KMS-11 (cell line): Measurements from ENCODE around the gene PDZRN3.

Experiments
- H2AFZ ChIP-seq: fragments of 200-600 bp; sonication (generic); 2 replicates; pipeline ENCODE4 v1.6.1; 2016; ENCODE audit warnings: antibody characterized with exemption, mixed run types, low read depth
- H3K27ac ChIP-seq: fragments of 200-600 bp; sonication (generic); 2 replicates; pipeline ENCODE4 v1.6.1; 2016; ENCODE audit warnings: mild to moderate bottlenecking, mixed run types
- H3K27me3 ChIP-seq: fragments of 200-600 bp; sonication (generic); 2 replicates; pipeline ENCODE4 v1.6.1; 2017; ENCODE audit warnings: mild to moderate bottlenecking, low read depth, mixed run types, moderate library complexity; ENCODE audit not compliant: insufficient read depth
- H3K36me3 ChIP-seq: fragments of 200-600 bp; sonication (generic); 2 replicates; pipeline ENCODE4 v1.6.1; 2017; ENCODE audit warnings: mild to moderate bottlenecking, mixed run types; ENCODE audit not compliant: insufficient read depth
- H3K4me1 ChIP-seq: fragments of 200-600 bp; sonication (generic); 2 replicates; pipeline ENCODE4 v1.6.1; 2016; ENCODE audit warnings: mild to moderate bottlenecking, low read depth, mixed run types; ENCODE audit not compliant: poor library complexity, severe bottlenecking
- H3K4me2 ChIP-seq: fragments of 200-600 bp; sonication (generic); 2 replicates; pipeline ENCODE4 v1.7.0; 2016; ENCODE audit warnings: mild to moderate bottlenecking, mixed run types
- H3K4me3 ChIP-seq: fragments of 200-600 bp; sonication (generic); IDR thresholded peaks from 2 replicates; pipeline ENCODE4 v1.6.1; 2017; ENCODE audit warnings: low read depth, low read length, mixed read lengths; ENCODE audit not compliant: insufficient read depth
- H3K79me2 ChIP-seq: fragments of 200-600 bp; sonication (generic); 2 replicates; pipeline ENCODE4 v1.6.1; 2016; ENCODE audit warnings: low read depth, mixed run types; ENCODE audit not compliant: insufficient read depth
- H3K9ac ChIP-seq: fragments of 200-600 bp; sonication (generic); 2 replicates; pipeline ENCODE4 v1.6.1; 2016; ENCODE audit warnings: mild to moderate bottlenecking, mixed run types
- H4K20me1 ChIP-seq: fragments of 200-600 bp; sonication (generic); 2 replicates; pipeline ENCODE4 v1.6.1; 2016; ENCODE audit warnings: mild to moderate bottlenecking, mixed run types; ENCODE audit not compliant: insufficient read depth
- TF ChIP-seq, protein P1 (sequence below): fragments of 200-600 bp; sonication (generic); conservative IDR thresholded peaks from 2 replicates; pipeline ENCODE4 v1.6.1; 2017; ENCODE audit warnings: low read depth, mild to moderate bottlenecking, antibody characterized with exemption, low read length, moderate library complexity, mixed read lengths

Gene PDZRN3

DNA sequence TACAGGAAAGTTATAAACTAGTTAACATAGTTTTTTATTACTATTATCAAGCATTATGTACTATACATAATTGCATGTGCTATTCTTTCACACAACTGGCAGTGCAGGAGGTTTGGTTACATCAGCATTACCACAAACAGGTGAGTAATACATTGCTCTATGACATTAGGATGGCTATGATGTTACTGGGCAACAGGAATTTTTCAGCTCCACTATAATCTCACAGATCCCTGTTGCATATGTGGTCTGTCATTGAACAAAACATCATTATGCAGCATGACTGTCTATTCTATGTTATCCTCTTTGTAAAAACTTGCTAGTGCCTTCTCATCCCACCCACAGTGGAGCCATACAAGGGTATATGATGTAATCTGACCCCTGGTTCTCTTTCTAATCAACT lies 36.5 kb upstream of the PDZRN3 start:
- Histone ChIP-seq H3K27ac (no peak overlapping the region), H3K27me3 (no peaks in the 10 kb centered on the region), H3K4me2 (no peak overlapping the region), H2AFZ (no peak overlapping the region), H3K36me3 (no peaks in the 10 kb centered on the region), H3K9ac (no peak overlapping the region), H4K20me1 (no peaks in the 10 kb centered on the region), H3K4me1 (peaks cover 30% of the 10 kb centered on the region), H3K79me2 (no peaks in the 10 kb centered on the region), H3K4me3 (no peak overlapping the region)
- TF ChIP-seq, protein P1, sequence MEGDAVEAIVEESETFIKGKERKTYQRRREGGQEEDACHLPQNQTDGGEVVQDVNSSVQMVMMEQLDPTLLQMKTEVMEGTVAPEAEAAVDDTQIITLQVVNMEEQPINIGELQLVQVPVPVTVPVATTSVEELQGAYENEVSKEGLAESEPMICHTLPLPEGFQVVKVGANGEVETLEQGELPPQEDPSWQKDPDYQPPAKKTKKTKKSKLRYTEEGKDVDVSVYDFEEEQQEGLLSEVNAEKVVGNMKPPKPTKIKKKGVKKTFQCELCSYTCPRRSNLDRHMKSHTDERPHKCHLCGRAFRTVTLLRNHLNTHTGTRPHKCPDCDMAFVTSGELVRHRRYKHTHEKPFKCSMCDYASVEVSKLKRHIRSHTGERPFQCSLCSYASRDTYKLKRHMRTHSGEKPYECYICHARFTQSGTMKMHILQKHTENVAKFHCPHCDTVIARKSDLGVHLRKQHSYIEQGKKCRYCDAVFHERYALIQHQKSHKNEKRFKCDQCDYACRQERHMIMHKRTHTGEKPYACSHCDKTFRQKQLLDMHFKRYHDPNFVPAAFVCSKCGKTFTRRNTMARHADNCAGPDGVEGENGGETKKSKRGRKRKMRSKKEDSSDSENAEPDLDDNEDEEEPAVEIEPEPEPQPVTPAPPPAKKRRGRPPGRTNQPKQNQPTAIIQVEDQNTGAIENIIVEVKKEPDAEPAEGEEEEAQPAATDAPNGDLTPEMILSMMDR = no peak

DNA sequence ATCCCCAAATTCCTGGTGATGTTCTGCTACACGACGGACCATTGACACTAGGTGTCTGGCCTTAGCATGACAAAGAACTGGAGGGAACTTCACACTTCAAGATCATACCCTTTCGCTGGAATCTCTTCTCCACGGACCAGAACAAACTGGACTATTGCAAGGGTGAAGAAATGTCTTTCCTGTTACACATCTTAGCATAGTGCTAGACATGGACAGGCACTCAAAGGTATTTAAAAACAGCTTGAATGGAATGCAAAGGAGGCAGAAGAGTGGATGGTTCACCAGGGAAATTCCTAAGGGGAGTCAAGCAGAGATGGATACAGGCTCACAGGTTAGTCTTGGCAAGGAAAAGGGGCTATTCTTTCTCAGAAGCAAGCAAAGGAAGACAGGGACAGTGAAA lies 33.5 kb upstream of the PDZRN3 start:
- Histone ChIP-seq H4K20me1 (no peaks in the 10 kb centered on the region), H3K9ac (no peak overlapping the region), H3K36me3 (no peaks in the 10 kb centered on the region), H3K4me2 (no peak overlapping the region), H3K79me2 (no peaks in the 10 kb centered on the region), H3K4me1 (peaks cover 5% of the 10 kb centered on the region), H3K27ac (no peak overlapping the region), H3K27me3 (no peaks in the 10 kb centered on the region), H2AFZ (no peak overlapping the region), H3K4me3 (no peak overlapping the region)
- TF ChIP-seq, protein P1 = no peak

DNA sequence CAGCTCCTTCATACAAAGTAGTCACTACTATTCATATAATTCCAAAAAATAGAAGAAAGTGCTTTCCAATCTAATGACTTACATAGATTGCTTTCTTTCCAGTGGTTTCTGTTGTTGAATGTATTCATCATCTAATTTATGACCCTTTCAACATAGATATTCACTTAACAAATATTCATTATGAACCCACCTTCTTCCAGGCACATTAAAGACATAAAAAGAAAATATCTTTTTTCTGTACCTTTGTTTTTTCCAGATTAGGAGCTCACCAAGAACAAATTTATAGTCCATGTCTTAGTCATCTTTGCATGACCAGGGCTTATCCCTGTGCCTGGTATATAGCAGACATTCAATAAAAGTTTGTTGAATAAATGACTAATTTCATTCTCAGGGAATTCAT lies 32.4 kb upstream of the PDZRN3 start:
- no peak overlapping the region for H3K9ac ChIP-seq
- H3K4me2 ChIP-seq = no peak overlapping the region
- H3K79me2 ChIP-seq = no peaks in the 10 kb centered on the region
- no peaks in the 10 kb centered on the region for H3K4me1 ChIP-seq
- H3K36me3 ChIP-seq = no peaks in the 10 kb centered on the region
- H3K27me3 ChIP-seq = no peaks in the 10 kb centered on the region
- no peak overlapping the region for H2AFZ ChIP-seq
- no peaks in the 10 kb centered on the region for H4K20me1 ChIP-seq
- H3K4me3 ChIP-seq = no peak overlapping the region
- TF ChIP-seq, protein P1 = no peak
- H3K27ac ChIP-seq = no peak overlapping the region

DNA sequence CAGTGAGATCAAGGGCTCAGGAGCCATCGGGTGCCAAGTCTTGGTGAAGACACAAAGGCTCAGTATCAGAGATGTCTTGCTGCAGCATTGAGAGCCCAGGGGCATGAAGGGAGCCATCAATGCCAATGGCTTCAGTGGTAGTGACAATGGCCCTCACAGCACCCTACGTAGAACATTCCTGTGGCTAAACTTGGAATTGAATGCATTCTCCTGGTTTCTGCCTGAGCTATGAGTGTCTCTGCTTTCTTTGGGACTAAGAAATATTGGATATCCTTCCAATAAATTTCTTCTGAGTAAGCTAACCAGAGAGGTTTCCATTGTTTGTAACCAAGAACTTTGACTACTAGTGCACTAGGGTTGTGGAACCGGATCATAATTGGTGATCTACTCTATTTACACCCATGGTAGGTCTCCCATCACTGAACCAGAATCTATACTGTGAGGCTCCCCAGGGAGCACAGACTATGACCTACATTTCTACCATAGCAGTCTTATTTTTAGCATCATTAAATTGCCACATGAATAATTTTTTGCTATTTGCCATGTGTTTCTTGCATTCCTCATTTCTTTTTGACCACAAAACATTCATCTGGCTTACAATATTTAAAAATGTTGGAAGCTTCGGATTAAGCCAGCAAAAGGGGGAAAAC lies 31.6 kb upstream of the PDZRN3 start:
- TF ChIP-seq, protein P1 = no peak
- no peak overlapping the region for H3K4me2 ChIP-seq

More for the DNA sequence above, 31.6 kb upstream of the PDZRN3 start:
- no peaks in the 10 kb centered on the region for H3K27me3 ChIP-seq
- H3K79me2 ChIP-seq = no peaks in the 10 kb centered on the region
- no peaks in the 10 kb centered on the region for H4K20me1 ChIP-seq
- no peak overlapping the region for H3K9ac ChIP-seq
- H3K4me3 ChIP-seq = no peak overlapping the region
- no peaks in the 10 kb centered on the region for H3K36me3 ChIP-seq
- no peaks in the 10 kb centered on the region for H3K4me1 ChIP-seq
- H3K27ac ChIP-seq = no peak overlapping the region
- H2AFZ ChIP-seq = no peak overlapping the region
